Hepatocyte (in vitro differentiated cells): Measurements from ENCODE around the gene SLC1A6.

Experiments used
- CTCF ChIP-seq: fragments of 200-600 bp; sonication (generic); IDR thresholded peaks from 2 replicates; pipeline ENCODE4 v1.5.1; 2016; ENCODE audit warnings: antibody characterized with exemption, mild to moderate bottlenecking; ENCODE audit not compliant: poor library complexity
- EZH2 ChIP-seq: fragments of 200-600 bp; sonication (generic); IDR thresholded peaks from 2 replicates; pipeline ENCODE4 v1.6.1; 2016; ENCODE audit warnings: antibody characterized with exemption, mild to moderate bottlenecking, borderline replicate concordance

- no peak for TF ChIP-seq CTCF
- TF ChIP-seq EZH2 = no peak
Observed at GRCh38 chr19:14974488-14974887, 5.2 kb downstream of the SLC1A6 start.
